ENCODE measurements around the gene ST8SIA4. TPM values are rescaled to one million over a fixed set of nuclear protein-coding genes. Genes with fewer than 3 reads are reported as not detected.

The ST8SIA4 gene
- total and polyA plus RNA-seq, 2 donors (not counting 1 experiment from before 2014, with no cell fraction given), result 9.5 to 42.6 TPM

DNA sequence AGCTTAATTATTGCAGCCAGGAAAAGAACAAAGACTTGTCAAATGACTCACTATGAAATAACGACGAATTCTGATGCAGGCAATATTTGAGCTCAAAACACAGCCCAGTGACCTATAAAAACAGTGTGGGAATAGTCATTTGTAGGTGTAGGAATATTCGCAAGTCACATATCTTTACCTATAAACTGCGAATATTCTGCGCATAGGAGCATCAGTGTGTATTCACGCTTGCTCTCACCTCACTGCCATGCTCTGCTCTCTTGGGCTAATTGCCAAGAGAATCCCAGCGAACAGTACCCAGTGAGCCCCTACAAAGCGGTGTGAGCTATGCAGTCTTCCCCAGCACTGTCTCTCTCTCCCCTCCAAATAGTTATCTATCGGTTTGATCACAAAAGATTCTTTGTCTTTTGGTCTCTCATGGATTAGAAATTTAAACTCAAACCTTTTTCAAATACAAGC, 74.2 kb downstream of the ST8SIA4 start:
- no peaks in the 10 kb centered on the region for H3K27me3 ChIP-seq (replicated peaks in 1 of 4; ENCODE audit: control extremely low read depth in 1 of 4, control insufficient read depth in 3 of 4, insufficient read depth in 4 of 4, low read length in 3 of 4)
- TF ChIP-seq EZH2 (IDR thresholded peaks at IDR 0.05; ENCODE audit: borderline replicate concordance, insufficient read depth, low read depth, low read length, poor library complexity, severe bottlenecking), result no peak
- TF ChIP-seq, protein P1, sequence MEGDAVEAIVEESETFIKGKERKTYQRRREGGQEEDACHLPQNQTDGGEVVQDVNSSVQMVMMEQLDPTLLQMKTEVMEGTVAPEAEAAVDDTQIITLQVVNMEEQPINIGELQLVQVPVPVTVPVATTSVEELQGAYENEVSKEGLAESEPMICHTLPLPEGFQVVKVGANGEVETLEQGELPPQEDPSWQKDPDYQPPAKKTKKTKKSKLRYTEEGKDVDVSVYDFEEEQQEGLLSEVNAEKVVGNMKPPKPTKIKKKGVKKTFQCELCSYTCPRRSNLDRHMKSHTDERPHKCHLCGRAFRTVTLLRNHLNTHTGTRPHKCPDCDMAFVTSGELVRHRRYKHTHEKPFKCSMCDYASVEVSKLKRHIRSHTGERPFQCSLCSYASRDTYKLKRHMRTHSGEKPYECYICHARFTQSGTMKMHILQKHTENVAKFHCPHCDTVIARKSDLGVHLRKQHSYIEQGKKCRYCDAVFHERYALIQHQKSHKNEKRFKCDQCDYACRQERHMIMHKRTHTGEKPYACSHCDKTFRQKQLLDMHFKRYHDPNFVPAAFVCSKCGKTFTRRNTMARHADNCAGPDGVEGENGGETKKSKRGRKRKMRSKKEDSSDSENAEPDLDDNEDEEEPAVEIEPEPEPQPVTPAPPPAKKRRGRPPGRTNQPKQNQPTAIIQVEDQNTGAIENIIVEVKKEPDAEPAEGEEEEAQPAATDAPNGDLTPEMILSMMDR (IDR thresholded peaks at IDR 0.05), result no peak
- Mint-ChIP-seq H3K9me3 (ENCODE audit: insufficient read depth) (no peaks in the 10 kb centered on the region), H3K27me3 (no peaks in the 10 kb centered on the region), H3K4me3 (no peak overlapping the region), H3K27ac (peak overlapping the region; percentile 46), H3K4me1 (peaks cover 44% of the 10 kb centered on the region)
- peak overlapping the region in 1 of 2 donors; percentile 25 for H3K27ac ChIP-seq (ENCODE audit: low read length in 2 of 2)
- no peak overlapping the region for H3K4me3 ChIP-seq (ENCODE audit: control extremely low read depth in 1 of 5, extremely low read depth in 1 of 5, insufficient read depth in 1 of 5, low read depth in 2 of 5, low read length in 4 of 5)
- WGBS (ENCODE audit: insufficient coverage), result 93% methylated on average over 5 of the region's 9 CpGs
- H4K20me1 ChIP-seq (ENCODE audit: control insufficient read depth, insufficient read depth, low read length, poor library complexity, severe bottlenecking), result no peaks in the 10 kb centered on the region
- ChIA-PET POLR2A (interaction anchor here (0.5 kb wide), 1 partner anchor 23 kb away, joined by 8 read pairs; no protein-coding TSS in a partner anchor), CTCF (interaction anchor here (0.5 to 2.6 kb wide), 4 partner anchors 17 to 72 kb away, joined by 3 to 13 read pairs (median 3); no protein-coding TSS in a partner anchor)
- H2AFZ ChIP-seq (ENCODE audit: insufficient read depth, low read depth, low read length, poor library complexity, severe bottlenecking), result peak overlapping the region; percentile 49
- peaks cover 51% of the 10 kb centered on the region for H3K79me2 ChIP-seq (ENCODE audit: control insufficient read depth, insufficient read depth, low read length)
- ATAC-seq (ENCODE audit: low read depth), result no peak
- H3K9me3 ChIP-seq (ENCODE audit: control extremely low read depth in 1 of 3, control insufficient read depth in 2 of 3, insufficient read depth in 1 of 3, low read length in 2 of 3), result no peaks in the 10 kb centered on the region
- intact Hi-C loops (cut with micrococcal nuclease), result loop anchor here (1.0 to 5.0 kb wide), 3 partner anchors 16 to 71 kb away; no protein-coding TSS in a partner anchor
- peaks cover 18 to 23% of the 10 kb centered on the region in 2 donors for H3K4me1 ChIP-seq (ENCODE audit: control insufficient read depth in 2 of 2, insufficient read depth in 2 of 2, low read length in 2 of 2)
- H3K4me2 ChIP-seq (replicated peaks; ENCODE audit: low read depth, low read length, poor library complexity, severe bottlenecking), result peak overlapping the region; percentile 50
- DNase-seq, result no peak
- peak overlapping the region; percentile 25 for H3K9ac ChIP-seq (ENCODE audit: low read length)
- peaks cover 3 to 5% of the 10 kb centered on the region in 2 experiments for H3K36me3 ChIP-seq (replicated peaks in 1 of 2; ENCODE audit: control extremely low read depth in 1 of 2, control insufficient read depth in 1 of 2, extremely low read depth in 1 of 2, insufficient read depth in 2 of 2, low read length in 1 of 2)

Data from B cell (primary cell).